Lung (tissue), 12 donors: ENCODE data around the gene SNAP91. TPM values are rescaled to one million over a fixed set of nuclear protein-coding genes. Genes with fewer than 3 reads are reported as not detected.

ENCODE experiments used
- ATAC-seq: fragments of 200-7000 bp; cut with Tn5 transposase; one replicate; pipeline ENCODE4 v1.9.1; 2020; ENCODE audit warnings: moderate number of reproducible peaks; ENCODE audit not compliant: insufficient read depth, low FRiP score
- DNase-seq, 3 donors: peaks; one replicate each; pipeline ENCODE4 v3.0.0-alpha.2; 2013 to 2017
- H3K27ac ChIP-seq, 2 donors: one replicate each; pipeline ENCODE4 v1.5.1; 2013; ENCODE audit warnings: mild to moderate bottlenecking in 2 of 2, moderate library complexity in 2 of 2, control low read depth in 1 of 2, inconsistent platforms in 1 of 2, low read depth in 1 of 2, low read length in 1 of 2
- H3K27me3 ChIP-seq, 3 donors: one replicate each; pipeline ENCODE4 v1.5.1; 2013; ENCODE audit warnings: low read length in 2 of 3; ENCODE audit not compliant: control insufficient read depth in 3 of 3, insufficient read depth in 3 of 3
- H3K36me3 ChIP-seq, 4 donors: one replicate each; pipeline ENCODE4 v1.5.1; 2013; ENCODE audit warnings: low read length in 4 of 4, mild to moderate bottlenecking in 1 of 4, moderate library complexity in 1 of 4; ENCODE audit not compliant: control insufficient read depth in 4 of 4, insufficient read depth in 4 of 4
- H3K4me1 ChIP-seq, 5 donors: one replicate each; pipeline ENCODE4 v1.5.1; 2013; ENCODE audit warnings: low read length in 5 of 5, mild to moderate bottlenecking in 2 of 5, moderate library complexity in 1 of 5; ENCODE audit not compliant: control insufficient read depth in 5 of 5, insufficient read depth in 5 of 5
- H3K4me3 ChIP-seq: one replicate; pipeline ENCODE4 v1.5.1; 2013; ENCODE audit warnings: mild to moderate bottlenecking, control low read depth, moderate library complexity
- H3K9ac ChIP-seq, 2 donors: one replicate each; pipeline ENCODE4 v1.5.1; 2013; ENCODE audit warnings: low read length in 2 of 2, control low read depth in 1 of 2; ENCODE audit not compliant: insufficient read depth in 1 of 2
- H3K9me3 ChIP-seq, 4 donors: one replicate each; pipeline ENCODE4 v1.5.1; 2013; ENCODE audit warnings: low read length in 3 of 4, mild to moderate bottlenecking in 1 of 4, moderate library complexity in 1 of 4; ENCODE audit not compliant: control insufficient read depth in 4 of 4, insufficient read depth in 3 of 4
- WGBS, 2 donors: extraction: QIAGEN DNeasy Blood & Tissue Kit; methylation state at CpG; one replicate each; pipeline ENCODE4 v1.1.7; 2013; 5-methylcytosine and 5-hydroxymethylcytosine counted together
- polyA plus RNA-seq, 2 donors: library from polyadenylated mRNA; stranded (reverse); fragments of 200-250 nt; gene quantifications; one replicate each; pipeline ENCODE4 v1.2.1, GENCODE V29; 2013
- total RNA-seq, 2 donors: library from RNA; depleted of rRNA in 1 of 2; stranded (reverse); fragments of >200 nt in 1 of 2; gene quantifications; one replicate each; pipeline ENCODE4 v1.2.1, GENCODE V29; 2014 to 2021
- TF ChIP-seq, protein P1 (sequence below): IDR thresholded peaks from 2 replicates; pipeline ENCODE4 v1.5.1; 2012; ENCODE audit warnings: mild to moderate bottlenecking; ENCODE audit errors: control extremely low read depth, extremely low read depth
- donor health status: control.
- donor health status: control.
- donor health status: Bipolar disorder and iron deficiency.
- donor health status: healthy.
- donor health status: DM: yes; HTN: yes; CAD: no.

The SNAP91 gene
- total and polyA plus RNA-seq, 4 donors: 0.02 to 2.9 TPM; not detected in 2

DNA sequence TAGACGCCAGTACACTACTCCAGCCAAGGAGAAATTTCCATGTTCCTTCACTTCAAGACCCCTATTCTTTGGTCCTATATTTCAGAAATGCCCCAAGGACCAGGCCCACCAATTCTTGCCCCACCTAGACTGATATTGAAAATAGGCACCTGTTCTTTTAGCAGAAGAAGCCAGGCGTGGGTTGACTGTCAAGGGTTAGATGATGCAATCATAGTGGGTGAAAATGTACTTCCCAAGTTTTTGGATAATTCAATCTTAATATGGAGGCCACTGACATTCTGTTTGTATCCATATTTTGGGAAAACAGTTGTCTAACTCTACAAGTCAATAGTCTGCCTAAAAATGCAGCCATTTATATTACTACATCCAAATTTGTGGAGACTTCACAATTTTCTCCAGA lies 21.0 kb upstream of the SNAP91 start:
- no peak for DNase-seq
- WGBS, 2 donors: 81 to 91% methylated on average over 2 of the region's 2 CpGs
- no peak overlapping the region for H3K9ac ChIP-seq
- no peaks in the 10 kb centered on the region for H3K27me3 ChIP-seq
- ATAC-seq: no peak
- no peaks in the 10 kb centered on the region for H3K36me3 ChIP-seq
- TF ChIP-seq, protein P1, sequence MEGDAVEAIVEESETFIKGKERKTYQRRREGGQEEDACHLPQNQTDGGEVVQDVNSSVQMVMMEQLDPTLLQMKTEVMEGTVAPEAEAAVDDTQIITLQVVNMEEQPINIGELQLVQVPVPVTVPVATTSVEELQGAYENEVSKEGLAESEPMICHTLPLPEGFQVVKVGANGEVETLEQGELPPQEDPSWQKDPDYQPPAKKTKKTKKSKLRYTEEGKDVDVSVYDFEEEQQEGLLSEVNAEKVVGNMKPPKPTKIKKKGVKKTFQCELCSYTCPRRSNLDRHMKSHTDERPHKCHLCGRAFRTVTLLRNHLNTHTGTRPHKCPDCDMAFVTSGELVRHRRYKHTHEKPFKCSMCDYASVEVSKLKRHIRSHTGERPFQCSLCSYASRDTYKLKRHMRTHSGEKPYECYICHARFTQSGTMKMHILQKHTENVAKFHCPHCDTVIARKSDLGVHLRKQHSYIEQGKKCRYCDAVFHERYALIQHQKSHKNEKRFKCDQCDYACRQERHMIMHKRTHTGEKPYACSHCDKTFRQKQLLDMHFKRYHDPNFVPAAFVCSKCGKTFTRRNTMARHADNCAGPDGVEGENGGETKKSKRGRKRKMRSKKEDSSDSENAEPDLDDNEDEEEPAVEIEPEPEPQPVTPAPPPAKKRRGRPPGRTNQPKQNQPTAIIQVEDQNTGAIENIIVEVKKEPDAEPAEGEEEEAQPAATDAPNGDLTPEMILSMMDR: no peak
- peaks cover 0 to 1% (median 0%) of the 10 kb centered on the region in 4 donors for H3K9me3 ChIP-seq
- no peaks in the 10 kb centered on the region for H3K4me1 ChIP-seq
- H3K27ac ChIP-seq: no peak overlapping the region
- H3K4me3 ChIP-seq: no peak overlapping the region

DNA sequence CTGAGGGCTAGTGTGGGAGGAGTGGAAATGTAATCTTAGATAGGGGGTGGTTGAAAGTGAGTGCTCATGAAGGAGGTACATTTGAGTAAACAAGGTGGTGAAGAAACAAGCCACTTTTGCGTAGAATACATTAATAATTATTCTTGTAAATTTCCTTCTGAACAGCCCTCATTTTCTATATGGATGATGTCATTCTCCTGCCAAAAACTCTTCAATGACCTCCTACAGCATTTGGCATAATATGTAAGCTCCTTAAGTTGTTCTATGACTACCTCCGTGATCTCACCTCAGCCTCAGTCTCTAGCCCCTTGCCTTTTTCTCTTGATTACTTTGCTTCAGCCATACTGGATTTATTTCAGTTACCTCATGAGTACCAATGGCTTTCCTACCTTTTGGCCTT lies 14.0 kb upstream of the SNAP91 start:
- Histone ChIP-seq H3K36me3 (no peaks in the 10 kb centered on the region), H3K27ac (no peak overlapping the region), H3K4me3 (no peak overlapping the region), H3K9me3 (peaks cover 0 to 1% (median 0%) of the 10 kb centered on the region in 4 donors), H3K9ac (no peak overlapping the region), H3K4me1 (no peaks in the 10 kb centered on the region), H3K27me3 (no peaks in the 10 kb centered on the region)
- 78 to 79% methylated on average over 2 of the region's 2 CpGs for WGBS, 2 donors
- ATAC-seq: no peak
- DNase-seq: no peak
- TF ChIP-seq, protein P1: no peak

DNA sequence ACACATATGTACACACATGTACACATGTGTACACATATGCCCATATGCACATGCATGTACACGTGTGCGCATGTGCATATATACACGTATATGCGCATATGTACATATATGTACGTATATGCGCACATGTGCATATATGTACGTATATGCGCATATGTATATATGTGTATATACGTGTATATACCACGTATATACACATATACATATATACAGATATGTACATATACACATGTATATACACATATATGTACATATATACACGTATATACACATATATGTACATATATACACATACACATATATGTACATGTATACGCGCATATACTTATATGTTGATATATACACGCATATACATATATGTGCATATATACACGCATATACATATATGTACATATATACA lies 8.9 kb upstream of the SNAP91 start:
- H3K4me1 ChIP-seq: no peaks in the 10 kb centered on the region
- no peak for ATAC-seq
- no peaks in the 10 kb centered on the region for H3K27me3 ChIP-seq
- WGBS, 2 donors: 78 to 81% methylated on average over 15 of the region's 15 CpGs
- H3K36me3 ChIP-seq: no peaks in the 10 kb centered on the region
- H3K9ac ChIP-seq: no peak overlapping the region
- TF ChIP-seq, protein P1: no peak
- no peaks in the 10 kb centered on the region for H3K9me3 ChIP-seq
- no peak overlapping the region for H3K4me3 ChIP-seq
- no peak for DNase-seq
- no peak overlapping the region for H3K27ac ChIP-seq

DNA sequence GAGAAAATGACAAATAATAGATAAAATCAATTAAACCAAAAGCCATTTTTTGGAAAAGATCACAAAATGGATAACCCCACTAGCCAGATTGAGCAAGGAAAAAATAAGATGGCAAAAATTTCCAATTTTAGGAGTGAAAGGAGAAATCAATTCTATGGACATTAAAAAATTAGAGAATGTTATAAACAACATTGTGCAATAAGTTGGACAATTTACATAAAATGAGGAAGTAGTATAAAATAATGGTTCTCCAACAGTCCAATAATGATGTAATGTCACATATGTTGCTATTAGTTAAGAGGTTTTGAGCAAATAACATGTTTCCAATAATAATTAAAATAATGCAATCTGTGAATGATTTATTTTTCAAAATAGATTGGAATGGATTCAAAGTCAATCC lies 3.1 kb upstream of the SNAP91 start:
- ATAC-seq (no peak), DNase-seq (no peak)
- Histone ChIP-seq H3K27ac (no peak overlapping the region), H3K27me3 (peaks cover 14 to 28% (median 23%) of the 10 kb centered on the region in 3 donors), H3K4me3 (no peak overlapping the region), H3K36me3 (no peaks in the 10 kb centered on the region), H3K9me3 (peaks cover 0 to 10% (median 0%) of the 10 kb centered on the region in 4 donors), H3K9ac (no peak overlapping the region), H3K4me1 (peaks cover 0 to 16% (median 0%) of the 10 kb centered on the region in 5 donors)
- TF ChIP-seq, protein P1: no peak
